D341Med (cell line): ENCODE measurements around the gene OTOP3.

Experiments used
- DNase-seq: peaks from one replicate; pipeline ENCODE4 v3.0.0; 2012; ENCODE audit warnings: low spot score

The OTOP3 gene

GRCh38 chr17:74986206-74986576, 50.5 kb downstream of the OTOP3 start:
- no peak for DNase-seq

GRCh38 chr17:74987418-74987908, 51.8 kb downstream of the OTOP3 start, which contains the start of gene CDR2L:
Gene CDR2L, plus strand, starts transcription at chr17:74987632. Its CDS starts 412 bp downstream, at chr17:74988044.
- peak; percentile 100 for DNase-seq

- peak; percentile 89 for DNase-seq
Observed at GRCh38 chr17:74987909-74988711, 52.4 kb downstream of the OTOP3 start.

GRCh38 chr17:74990581-74991105, 54.9 kb downstream of the OTOP3 start:
- peak; percentile 26 for DNase-seq

GRCh38 chr17:74992223-74992622, 56.5 kb downstream of the OTOP3 start:
- peak; percentile 21 for DNase-seq

GRCh38 chr17:74994440-74994839, 58.7 kb downstream of the OTOP3 start:
- DNase-seq: no peak

- no peak for DNase-seq
Observed at GRCh38 chr17:74995847-74996246, 60.1 kb downstream of the OTOP3 start.

GRCh38 chr17:74998783-74999182, 63.1 kb downstream of the OTOP3 start:
- DNase-seq: peak; percentile 15

- peak; percentile 14 for DNase-seq
Observed at GRCh38 chr17:74999523-74999922, 63.8 kb downstream of the OTOP3 start.
